Measurements from ENCODE around the gene BTBD16.

DNA sequence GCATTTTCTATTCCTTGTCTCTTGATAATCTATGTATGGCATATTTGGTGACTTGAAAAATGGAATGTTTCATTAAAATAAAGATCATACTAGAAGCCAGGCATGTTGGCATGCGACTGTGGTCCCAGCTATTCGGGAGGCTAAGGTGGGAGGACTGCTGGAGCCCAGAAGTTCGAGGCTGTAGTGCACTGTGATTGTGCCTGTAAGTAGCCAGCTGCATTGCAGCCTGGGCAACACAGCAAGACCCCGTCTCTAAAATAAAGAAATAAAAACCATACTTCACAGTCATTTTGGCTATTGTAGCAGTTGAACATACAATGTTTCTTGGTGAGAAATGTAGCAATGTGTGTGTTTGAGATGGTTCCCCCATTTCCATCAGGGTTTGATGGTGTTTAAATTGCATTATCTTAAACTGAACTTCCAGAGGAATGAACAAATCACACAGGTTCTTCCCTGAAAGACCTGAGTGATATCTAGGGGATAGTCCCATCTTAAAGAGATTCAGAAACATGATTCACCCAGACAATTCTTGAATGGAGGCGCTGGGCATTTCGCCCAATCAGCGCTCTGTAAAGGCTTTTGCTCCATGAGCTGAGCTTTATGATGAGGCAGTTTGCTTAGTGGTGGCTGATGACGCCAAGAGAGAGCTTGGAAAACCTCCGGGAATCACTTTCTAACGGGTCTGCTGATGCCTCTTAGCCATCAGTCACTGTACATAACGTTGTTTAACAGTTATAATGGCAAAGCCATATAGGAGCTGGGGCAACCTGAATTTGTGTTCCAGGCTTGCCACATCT, 19.4 kb upstream of the BTBD16 start:
- TF ChIP-seq POLR2A (IDR thresholded peaks at IDR 0.05) = no peak
- TF ChIP-seq, protein P1, sequence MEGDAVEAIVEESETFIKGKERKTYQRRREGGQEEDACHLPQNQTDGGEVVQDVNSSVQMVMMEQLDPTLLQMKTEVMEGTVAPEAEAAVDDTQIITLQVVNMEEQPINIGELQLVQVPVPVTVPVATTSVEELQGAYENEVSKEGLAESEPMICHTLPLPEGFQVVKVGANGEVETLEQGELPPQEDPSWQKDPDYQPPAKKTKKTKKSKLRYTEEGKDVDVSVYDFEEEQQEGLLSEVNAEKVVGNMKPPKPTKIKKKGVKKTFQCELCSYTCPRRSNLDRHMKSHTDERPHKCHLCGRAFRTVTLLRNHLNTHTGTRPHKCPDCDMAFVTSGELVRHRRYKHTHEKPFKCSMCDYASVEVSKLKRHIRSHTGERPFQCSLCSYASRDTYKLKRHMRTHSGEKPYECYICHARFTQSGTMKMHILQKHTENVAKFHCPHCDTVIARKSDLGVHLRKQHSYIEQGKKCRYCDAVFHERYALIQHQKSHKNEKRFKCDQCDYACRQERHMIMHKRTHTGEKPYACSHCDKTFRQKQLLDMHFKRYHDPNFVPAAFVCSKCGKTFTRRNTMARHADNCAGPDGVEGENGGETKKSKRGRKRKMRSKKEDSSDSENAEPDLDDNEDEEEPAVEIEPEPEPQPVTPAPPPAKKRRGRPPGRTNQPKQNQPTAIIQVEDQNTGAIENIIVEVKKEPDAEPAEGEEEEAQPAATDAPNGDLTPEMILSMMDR (IDR thresholded peaks at IDR 0.05) = no peak

Data from breast epithelium (tissue), 3 donors.